Left lung (tissue), 10 donors: ENCODE results near the gene SNRPA1. TPM values are rescaled to one million over a fixed set of nuclear protein-coding genes. Genes with fewer than 3 reads are reported as not detected.

Source experiments
- ATAC-seq: fragments of 200-7000 bp; cut with Tn5 transposase; one replicate; pipeline ENCODE4 v1.9.1; 2020; ENCODE audit warnings: moderate library complexity
- DNase-seq, 4 donors: peaks; one replicate each; pipeline ENCODE4 v3.0.0-alpha.2; 2013 to 2020
- H3K27ac ChIP-seq, 2 donors: fragments of 200-600 bp; sonication (generic) in 1 of 2; one replicate each; pipeline versions ENCODE4 v1.5.0 to v1.8.0; 2020 to 2021
- H3K27me3 ChIP-seq, 2 donors: fragments of 200-600 bp; sonication (generic) in 1 of 2; one replicate each; pipeline versions ENCODE4 v1.5.0 to v1.8.0; 2020 to 2021
- H3K36me3 ChIP-seq, 2 donors: fragments of 200-600 bp; sonication (generic) in 1 of 2; one replicate each; pipeline versions ENCODE4 v1.5.0 to v1.8.0; 2020 to 2021
- H3K4me1 ChIP-seq, 2 donors: fragments of 200-600 bp; one replicate each; pipeline ENCODE4 v1.8.0; 2021
- H3K4me3 ChIP-seq, 2 donors: fragments of 200-600 bp; sonication (generic) in 1 of 2; one replicate each; pipeline versions ENCODE4 v1.5.0 to v1.8.0; 2020 to 2021; ENCODE audit warnings: mild to moderate bottlenecking in 1 of 2
- H3K9me3 ChIP-seq, 2 donors: fragments of 200-600 bp; sonication (generic) in 1 of 2; one replicate each; pipeline versions ENCODE4 v1.5.0 to v1.8.0; 2020 to 2021
- intact Hi-C, 2 donors: fragments of 100-400 bp; cut with DNase I; formaldehyde crosslinking; loops; one replicate each; pipeline versions ENCODE4 v1.11.2 to v1.14.2; 2022
- polyA plus RNA-seq, 6 donors: library from polyadenylated mRNA; unstranded; fragments of 120-200 nt; gene quantifications; one replicate each; pipeline ENCODE4 v1.2.1, GENCODE V29; 2013; ENCODE audit not compliant: insufficient read length in 6 of 6
- total RNA-seq, 2 donors: library from RNA; stranded (reverse); fragmentation: NEBNext Ultra II Directional; extraction: Animal tissue kit (Norgen Biotek cat#: 25700); gene quantifications; one replicate each; pipeline ENCODE4 v1.2.1, GENCODE V29; 2021
- TF ChIP-seq, protein P1 (sequence below), 2 donors: fragments of 200-600 bp; sonication (generic) in 1 of 2; IDR thresholded peaks; one replicate each; pipeline versions ENCODE4 v1.5.0 to v1.8.0; 2021; ENCODE audit warnings: antibody characterized with exemption in 2 of 2
- donor health status: DM: no; HTN: yes; CAD: no.
- donor health status: DM: no; HTN: no; CAD: no.

The SNRPA1 gene
- total and polyA plus RNA-seq, 8 donors, result 34.4 to 74.2 (median 61.8) TPM

DNA sequence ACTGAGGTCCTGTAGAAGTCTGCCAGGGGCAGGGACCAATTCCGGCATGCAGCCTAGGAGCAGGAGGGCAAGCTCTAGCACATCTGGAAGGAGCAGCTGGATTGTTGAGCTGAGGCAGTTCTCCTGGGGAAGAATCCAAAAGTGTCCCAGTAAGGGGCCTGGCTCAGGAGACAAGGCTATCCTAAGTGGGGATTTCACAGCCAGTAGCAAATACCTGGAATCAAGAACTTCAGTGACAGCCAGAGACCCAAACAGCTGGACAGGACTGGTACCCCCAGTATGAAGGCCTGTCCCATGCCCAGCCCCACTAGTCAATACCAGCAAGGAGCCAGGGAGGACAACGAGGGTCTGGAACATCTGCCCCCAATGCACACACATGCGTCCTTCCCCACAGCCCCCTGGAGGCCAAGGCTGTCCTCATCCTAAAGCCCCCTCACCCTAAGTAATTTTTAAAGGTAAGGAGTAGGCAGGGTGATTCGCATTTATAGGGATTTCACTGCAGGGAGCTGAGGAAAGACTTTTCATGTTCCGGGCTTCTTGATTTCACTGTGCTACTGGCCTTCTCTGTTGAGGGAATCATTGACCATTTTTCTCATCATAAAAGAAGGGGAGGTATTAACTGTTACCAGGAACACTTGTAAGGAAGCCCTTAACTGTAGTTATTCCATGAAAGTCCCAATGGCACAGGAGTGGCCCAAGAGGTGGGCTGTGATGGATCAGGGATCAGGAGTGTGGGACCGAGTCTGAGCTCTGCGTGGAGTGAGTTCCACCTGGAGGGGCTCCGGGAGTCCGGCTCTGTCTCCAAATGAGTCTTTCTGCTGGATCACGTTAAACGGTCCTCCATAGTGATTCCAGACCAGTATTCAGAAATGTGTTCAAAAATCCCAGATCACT lies 40.6 kb downstream of the SNRPA1 start:
- Histone ChIP-seq H3K4me1 (peaks cover 10 to 36% of the 10 kb centered on the region in 2 donors), H3K27me3 (no peaks in the 10 kb centered on the region), H3K4me3 (no peak overlapping the region), H3K36me3 (no peaks in the 10 kb centered on the region), H3K9me3 (no peaks in the 10 kb centered on the region), H3K27ac (no peak overlapping the region)
- intact Hi-C loops, result loop anchor here (5.0 to 10.0 kb wide), 3 partner anchors 167 to 240 kb away; no protein-coding TSS in a partner anchor
- no peak for ATAC-seq
- TF ChIP-seq, protein P1, sequence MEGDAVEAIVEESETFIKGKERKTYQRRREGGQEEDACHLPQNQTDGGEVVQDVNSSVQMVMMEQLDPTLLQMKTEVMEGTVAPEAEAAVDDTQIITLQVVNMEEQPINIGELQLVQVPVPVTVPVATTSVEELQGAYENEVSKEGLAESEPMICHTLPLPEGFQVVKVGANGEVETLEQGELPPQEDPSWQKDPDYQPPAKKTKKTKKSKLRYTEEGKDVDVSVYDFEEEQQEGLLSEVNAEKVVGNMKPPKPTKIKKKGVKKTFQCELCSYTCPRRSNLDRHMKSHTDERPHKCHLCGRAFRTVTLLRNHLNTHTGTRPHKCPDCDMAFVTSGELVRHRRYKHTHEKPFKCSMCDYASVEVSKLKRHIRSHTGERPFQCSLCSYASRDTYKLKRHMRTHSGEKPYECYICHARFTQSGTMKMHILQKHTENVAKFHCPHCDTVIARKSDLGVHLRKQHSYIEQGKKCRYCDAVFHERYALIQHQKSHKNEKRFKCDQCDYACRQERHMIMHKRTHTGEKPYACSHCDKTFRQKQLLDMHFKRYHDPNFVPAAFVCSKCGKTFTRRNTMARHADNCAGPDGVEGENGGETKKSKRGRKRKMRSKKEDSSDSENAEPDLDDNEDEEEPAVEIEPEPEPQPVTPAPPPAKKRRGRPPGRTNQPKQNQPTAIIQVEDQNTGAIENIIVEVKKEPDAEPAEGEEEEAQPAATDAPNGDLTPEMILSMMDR (IDR thresholded peaks at IDR 0.05), result no peak
- DNase-seq, result no peak

DNA sequence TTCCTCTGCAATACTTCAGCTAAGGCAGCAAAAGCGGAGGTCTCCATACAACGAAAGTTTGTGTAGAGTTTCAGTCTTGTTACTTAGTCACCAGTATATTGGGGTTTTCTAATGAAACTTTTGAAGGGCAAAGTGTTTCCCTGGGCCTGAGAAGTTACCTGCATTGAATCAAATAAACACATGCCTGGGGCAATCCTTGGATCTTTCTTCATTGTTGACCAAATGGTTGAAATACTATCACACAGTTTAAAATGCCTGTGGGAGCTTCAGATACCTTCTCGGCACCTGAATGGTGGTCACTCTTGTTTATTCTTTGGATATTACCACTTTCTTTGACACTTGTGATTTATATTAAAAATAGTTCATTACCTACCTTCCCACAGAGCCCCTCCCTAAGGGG lies 42.2 kb downstream of the SNRPA1 start:
- Histone ChIP-seq H3K27ac (peak overlapping the region; percentile 84 to 92), H3K4me1 (peaks cover 10 to 48% of the 10 kb centered on the region in 2 donors), H3K9me3 (no peaks in the 10 kb centered on the region), H3K4me3 (peak overlapping the region; percentile 57 to 72), H3K36me3 (no peaks in the 10 kb centered on the region), H3K27me3 (no peaks in the 10 kb centered on the region)
- DNase-seq (no peak), ATAC-seq (no peak)
- TF ChIP-seq, protein P1 (IDR thresholded peaks at IDR 0.05), result no peak
- intact Hi-C loops, result loop anchor here in 1 of 2 donors (10.0 kb wide), 2 partner anchors 168 to 238 kb away; no protein-coding TSS in a partner anchor

DNA sequence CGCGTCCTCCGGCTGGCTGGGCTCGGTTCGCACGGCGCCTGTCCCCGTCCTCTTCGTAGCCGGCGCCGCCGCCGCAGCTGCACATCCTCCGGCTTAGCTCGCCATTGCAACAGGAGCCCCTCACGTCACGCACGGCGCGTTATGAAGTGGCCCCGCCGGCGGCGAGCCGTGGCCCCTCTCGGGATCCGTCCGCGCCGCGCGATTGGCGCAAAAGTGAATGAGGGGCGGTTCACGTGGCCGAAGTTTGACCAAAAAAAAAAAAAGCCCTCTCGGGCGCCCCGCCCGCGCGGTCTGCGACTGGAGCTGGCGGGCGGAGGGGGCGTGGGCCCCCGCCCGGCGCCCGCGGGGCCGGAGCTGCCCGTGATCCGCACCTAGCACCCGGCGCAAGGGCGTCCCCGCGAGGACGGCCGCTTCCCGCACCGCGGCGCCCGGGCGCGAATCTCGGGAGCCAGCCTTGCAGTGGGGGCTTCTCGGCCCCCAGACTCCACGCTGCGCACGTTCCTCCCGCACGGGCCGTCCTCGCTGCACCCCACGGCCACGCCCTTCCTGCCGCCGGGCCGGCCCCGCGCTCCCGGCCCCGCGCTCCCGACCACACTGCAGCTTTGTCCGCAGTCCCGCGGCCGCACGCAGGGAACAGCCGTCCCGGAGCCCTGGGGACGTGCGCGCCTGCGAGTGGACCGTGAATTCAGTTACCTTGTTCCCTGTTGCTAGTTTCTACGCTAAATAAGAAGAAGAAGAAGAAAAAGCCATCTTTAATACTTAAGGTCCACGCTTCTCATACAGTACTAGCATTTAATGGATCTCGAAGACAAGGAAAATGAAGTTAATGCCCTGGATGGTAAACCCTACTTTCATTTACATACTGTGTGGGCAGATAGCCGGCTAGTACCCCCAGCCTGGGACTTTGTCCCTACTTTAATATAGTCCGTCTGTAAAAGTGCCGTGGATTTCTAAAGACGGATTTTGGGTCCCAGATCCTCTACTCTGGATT lies 42.9 kb downstream of the SNRPA1 start, which contains the start of gene CHSY1:
TSS of gene CHSY1 (minus strand) at position 219 of the 991 bp plus-strand sequence. CDS start 592 bp downstream, outside the sequence.
- no peaks in the 10 kb centered on the region for H3K27me3 ChIP-seq
- TF ChIP-seq, protein P1 (IDR thresholded peaks at IDR 0.05), result no peak
- peak; percentile 93 to 96 (median 95) for DNase-seq
- H3K4me3 ChIP-seq, result peak within 1 kb of the TSS; percentile 61 to 89
- H3K9me3 ChIP-seq, result no peaks in the 10 kb centered on the region
- ATAC-seq, result peak; percentile 83
- peaks cover 14 to 54% of the 10 kb centered on the region in 2 donors for H3K4me1 ChIP-seq
- no peaks in the 10 kb centered on the region for H3K36me3 ChIP-seq
- H3K27ac ChIP-seq, result peak within 1 kb of the TSS; percentile 84 to 92
- intact Hi-C loops, result loop anchor here in 1 of 2 donors (10.0 kb wide), 2 partner anchors 167 to 237 kb away; no protein-coding TSS in a partner anchor

DNA sequence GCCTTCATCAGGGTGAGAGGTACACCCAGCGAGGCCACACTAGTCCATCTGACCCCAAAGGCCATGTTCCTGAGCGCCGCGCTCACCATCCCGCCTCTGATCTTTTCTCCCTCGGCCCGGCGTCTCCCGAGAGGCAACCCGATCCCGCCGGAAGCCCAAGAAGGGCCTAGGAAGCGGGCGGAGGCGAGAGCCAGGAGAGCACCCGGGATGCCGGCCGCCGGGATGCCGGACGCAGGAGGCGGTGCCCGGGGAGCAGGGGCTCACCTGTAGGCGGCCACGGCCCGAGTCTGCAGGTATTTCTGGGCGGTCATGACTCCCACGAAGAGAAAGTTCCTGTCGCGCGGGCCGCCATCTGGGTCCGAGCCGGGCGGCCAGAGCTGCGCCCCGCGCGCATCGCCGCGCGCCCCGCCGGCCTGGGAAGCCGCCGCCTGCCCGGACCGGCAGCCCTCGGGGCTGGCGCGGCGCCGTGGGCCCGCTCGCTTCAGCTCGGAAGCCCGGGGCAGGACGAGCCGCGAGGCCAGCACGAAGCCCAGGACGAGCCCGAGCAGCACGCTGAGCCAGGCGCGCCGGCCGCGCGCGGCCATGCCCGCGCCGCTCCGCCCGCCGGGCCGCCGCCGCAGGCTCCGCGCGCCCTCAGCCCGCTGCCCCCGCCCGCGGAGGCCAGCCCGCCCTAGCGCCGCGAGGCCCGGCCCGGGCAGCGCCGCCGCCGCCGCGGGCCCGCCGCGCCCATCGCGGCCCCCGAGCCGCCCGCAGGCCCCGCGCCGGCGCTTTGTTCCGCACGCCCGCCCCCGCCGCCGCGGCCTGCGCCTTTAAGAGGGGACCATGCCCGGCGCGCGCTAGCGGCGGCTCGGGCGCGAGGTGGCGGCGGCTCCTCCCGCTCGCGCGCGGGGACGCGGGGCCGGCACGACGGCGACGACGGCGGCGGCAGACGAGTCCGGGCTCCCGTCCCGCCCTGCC lies 43.9 kb downstream of the SNRPA1 start:
- H3K4me3 ChIP-seq, result peak overlapping the region; percentile 61 to 89
- TF ChIP-seq, protein P1 (IDR thresholded peaks at IDR 0.05), result no peak
- H3K27ac ChIP-seq, result peak overlapping the region; percentile 84 to 92
- H3K36me3 ChIP-seq, result no peaks in the 10 kb centered on the region
- intact Hi-C loops, result loop anchor here in 1 of 2 donors (10.0 kb wide), 2 partner anchors 166 to 236 kb away; no protein-coding TSS in a partner anchor
- no peaks in the 10 kb centered on the region for H3K27me3 ChIP-seq
- H3K4me1 ChIP-seq, result peaks cover 19 to 64% of the 10 kb centered on the region in 2 donors
- DNase-seq (peak in 1 of 4 donors; percentile 87), ATAC-seq (peak; percentile 45)
- no peaks in the 10 kb centered on the region for H3K9me3 ChIP-seq
